ENCODE data around the gene UBE2N.

DNA sequence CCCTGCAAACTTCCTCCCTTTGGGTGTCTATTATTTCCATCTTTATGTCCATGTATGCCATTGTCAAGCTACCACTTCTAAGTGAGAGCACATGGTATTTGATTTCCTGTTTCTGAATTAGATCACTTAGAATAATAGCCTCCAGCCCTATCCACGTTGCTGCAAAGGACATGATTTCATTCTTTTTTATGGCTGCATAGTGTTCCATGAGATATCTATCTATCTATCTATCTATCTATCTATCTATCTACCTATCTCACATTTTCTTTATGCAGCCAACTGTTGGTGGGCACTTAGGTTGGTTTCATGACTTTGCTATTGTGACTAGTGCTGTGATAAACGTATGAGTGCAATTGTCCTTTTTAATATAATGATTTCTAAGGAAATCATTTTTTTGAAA lies 14.3 kb upstream of the UBE2N start:
- TF ChIP-seq, protein P1, sequence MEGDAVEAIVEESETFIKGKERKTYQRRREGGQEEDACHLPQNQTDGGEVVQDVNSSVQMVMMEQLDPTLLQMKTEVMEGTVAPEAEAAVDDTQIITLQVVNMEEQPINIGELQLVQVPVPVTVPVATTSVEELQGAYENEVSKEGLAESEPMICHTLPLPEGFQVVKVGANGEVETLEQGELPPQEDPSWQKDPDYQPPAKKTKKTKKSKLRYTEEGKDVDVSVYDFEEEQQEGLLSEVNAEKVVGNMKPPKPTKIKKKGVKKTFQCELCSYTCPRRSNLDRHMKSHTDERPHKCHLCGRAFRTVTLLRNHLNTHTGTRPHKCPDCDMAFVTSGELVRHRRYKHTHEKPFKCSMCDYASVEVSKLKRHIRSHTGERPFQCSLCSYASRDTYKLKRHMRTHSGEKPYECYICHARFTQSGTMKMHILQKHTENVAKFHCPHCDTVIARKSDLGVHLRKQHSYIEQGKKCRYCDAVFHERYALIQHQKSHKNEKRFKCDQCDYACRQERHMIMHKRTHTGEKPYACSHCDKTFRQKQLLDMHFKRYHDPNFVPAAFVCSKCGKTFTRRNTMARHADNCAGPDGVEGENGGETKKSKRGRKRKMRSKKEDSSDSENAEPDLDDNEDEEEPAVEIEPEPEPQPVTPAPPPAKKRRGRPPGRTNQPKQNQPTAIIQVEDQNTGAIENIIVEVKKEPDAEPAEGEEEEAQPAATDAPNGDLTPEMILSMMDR (conservative IDR thresholded peaks at IDR 0.05) = no peak
- TF ChIP-seq ZFX (IDR thresholded peaks at IDR 0.05) = no peak

Data from C4-2B (cell line).